CD4-positive, CD25-positive, alpha-beta regulatory T cell (primary cell): ENCODE results near the gene CENPT. TPM values are rescaled to one million over a fixed set of nuclear protein-coding genes. Genes with fewer than 3 reads are reported as not detected.
A peak's percentile ranks its signal among the peaks of the same experiment; 100 is the strongest.

Experiments
- ATAC-seq, 2 donors: fragments of 150-1000 bp; cut with Tn5 transposase; one replicate each; pipeline ENCODE4 v1.10.0; 2021; ENCODE audit warnings: low read depth in 2 of 2, moderate number of reproducible peaks in 2 of 2, moderate library complexity in 1 of 2
- DNase-seq, 3 donors: peaks; one replicate each; pipeline versions ENCODE4 v3.0.0 to v3.0.0-alpha.2; 2012 to 2022; ENCODE audit warnings: mixed read lengths in 1 of 3
- H3K27ac ChIP-seq: one replicate; pipeline ENCODE4 v1.7.0; 2013; ENCODE audit warnings: mild to moderate bottlenecking, low read length; ENCODE audit not compliant: insufficient read depth, poor library complexity, severe bottlenecking
- H3K27me3 ChIP-seq: one replicate; pipeline ENCODE4 v1.7.0; 2013; ENCODE audit warnings: low read length; ENCODE audit not compliant: control insufficient read depth, insufficient read depth
- H3K36me3 ChIP-seq: one replicate; pipeline ENCODE4 v1.7.0; 2013; ENCODE audit warnings: mild to moderate bottlenecking, low read length, moderate library complexity; ENCODE audit not compliant: control insufficient read depth, insufficient read depth
- H3K4me1 ChIP-seq: 2 replicates; pipeline ENCODE4 v1.7.0; 2013; ENCODE audit warnings: mild to moderate bottlenecking, low read length; ENCODE audit not compliant: insufficient read depth, control insufficient read depth, poor library complexity, severe bottlenecking
- H3K4me3 ChIP-seq: one replicate; pipeline ENCODE4 v1.7.0; 2013; ENCODE audit warnings: low read depth, mild to moderate bottlenecking, low read length, moderate library complexity
- H3K9me3 ChIP-seq, 2 experiments: 1 replicate in 1 of 2; 2 replicates in 1 of 2; pipeline ENCODE4 v1.7.0; 2013; ENCODE audit warnings: low read length in 2 of 2, mild to moderate bottlenecking in 1 of 2, moderate library complexity in 1 of 2; ENCODE audit not compliant: control insufficient read depth in 2 of 2
- H3K27ac Mint-ChIP-seq, 3 donors: one replicate each; pipeline ENCODE4 v1.8.0; 2020 to 2022; ENCODE audit warnings: mild to moderate bottlenecking in 3 of 3, mixed read lengths in 3 of 3, moderate library complexity in 2 of 3
- H3K27me3 Mint-ChIP-seq: one replicate; pipeline ENCODE4 v1.8.0; 2022; ENCODE audit warnings: mild to moderate bottlenecking, mixed read lengths
- H3K36me3 Mint-ChIP-seq: one replicate; pipeline ENCODE4 v1.8.0; 2020; ENCODE audit warnings: mixed read lengths
- H3K4me1 Mint-ChIP-seq, 4 donors: one replicate each; pipeline ENCODE4 v1.8.0; 2020 to 2022; ENCODE audit warnings: mixed read lengths in 4 of 4, mild to moderate bottlenecking in 1 of 4
- H3K4me3 Mint-ChIP-seq, 4 donors: one replicate each; pipeline ENCODE4 v1.8.0; 2020 to 2022; ENCODE audit warnings: mild to moderate bottlenecking in 4 of 4, mixed read lengths in 4 of 4, moderate library complexity in 3 of 4
- H3K9me3 Mint-ChIP-seq, 7 donors: one replicate each; pipeline ENCODE4 v1.8.0; 2020 to 2022; ENCODE audit warnings: mixed read lengths in 7 of 7, mild to moderate bottlenecking in 3 of 7, moderate library complexity in 2 of 7
- polyA plus RNA-seq, 4 donors: library from polyadenylated mRNA; unstranded; fragments of 300-500 nt; fragmentation: Illumina TruSeq; gene quantifications; one replicate each; pipeline ENCODE4 v1.2.3, GENCODE V29; 2021
- total RNA-seq: library from RNA; stranded (reverse); gene quantifications from one replicate; pipeline ENCODE4 v1.2.3, GENCODE V29; 2022

The CENPT gene
- total and polyA plus RNA-seq, 5 donors from 2014 or later: 13.5 to 79.9 (median 15.2) TPM

GRCh38 chr16:67803894-67804293 lies 43.6 kb downstream of the CENPT start:
- Histone ChIP-seq H3K27ac (peak overlapping the region; percentile 5), H3K36me3 (peaks cover 10% of the 10 kb centered on the region), H3K4me1 (peaks cover 59% of the 10 kb centered on the region), H3K27me3 (no peaks in the 10 kb centered on the region), H3K4me3 (no peak overlapping the region), H3K9me3 (no peaks in the 10 kb centered on the region)
- H3K9me3 Mint-ChIP-seq: no peaks in the 10 kb centered on the region
- H3K27me3 Mint-ChIP-seq: no peaks in the 10 kb centered on the region
- ATAC-seq (no peak), DNase-seq (no peak)
- peak overlapping the region in 2 of 3 donors; percentile 23 to 62 for H3K27ac Mint-ChIP-seq
- peaks cover 24% of the 10 kb centered on the region for H3K36me3 Mint-ChIP-seq
- H3K4me1 Mint-ChIP-seq: peaks cover 13 to 69% (median 44%) of the 10 kb centered on the region in 4 donors
- peak overlapping the region in 2 of 4 donors; percentile 16 to 99 for H3K4me3 Mint-ChIP-seq

GRCh38 chr16:67801883-67802282 lies 45.6 kb downstream of the CENPT start:
- H3K9me3 Mint-ChIP-seq: no peaks in the 10 kb centered on the region
- ATAC-seq: no peak
- peaks cover 54% of the 10 kb centered on the region for H3K4me1 ChIP-seq
- H3K4me3 ChIP-seq: peak overlapping the region; percentile 51
- peak overlapping the region; percentile 56 to 89 (median 77) for H3K4me3 Mint-ChIP-seq
- no peak overlapping the region for H3K27ac ChIP-seq
- H3K4me1 Mint-ChIP-seq: peaks cover 13 to 77% (median 55%) of the 10 kb centered on the region in 4 donors
- H3K9me3 ChIP-seq: no peaks in the 10 kb centered on the region
- H3K27me3 ChIP-seq: no peaks in the 10 kb centered on the region
- peaks cover 37% of the 10 kb centered on the region for H3K36me3 Mint-ChIP-seq
- DNase-seq: peak in 2 of 3 donors; percentile 35 to 71
- H3K27ac Mint-ChIP-seq: peak overlapping the region in 2 of 3 donors; percentile 71 to 81
- no peaks in the 10 kb centered on the region for H3K27me3 Mint-ChIP-seq
- H3K36me3 ChIP-seq: peaks cover 10% of the 10 kb centered on the region

GRCh38 chr16:67801241-67801640 lies 46.3 kb downstream of the CENPT start:
- peaks cover 42% of the 10 kb centered on the region for H3K36me3 Mint-ChIP-seq
- no peaks in the 10 kb centered on the region for H3K9me3 Mint-ChIP-seq
- no peak for ATAC-seq
- no peaks in the 10 kb centered on the region for H3K27me3 ChIP-seq
- H3K36me3 ChIP-seq: peaks cover 16% of the 10 kb centered on the region
- no peak for DNase-seq
- H3K9me3 ChIP-seq: no peaks in the 10 kb centered on the region
- peak overlapping the region; percentile 51 for H3K4me3 ChIP-seq
- H3K4me1 ChIP-seq: peaks cover 53% of the 10 kb centered on the region
- no peaks in the 10 kb centered on the region for H3K27me3 Mint-ChIP-seq
- peak overlapping the region in 2 of 3 donors; percentile 71 to 81 for H3K27ac Mint-ChIP-seq
- peaks cover 13 to 79% (median 61%) of the 10 kb centered on the region in 4 donors for H3K4me1 Mint-ChIP-seq
- peak overlapping the region in 3 of 4 donors; percentile 56 to 89 (median 75) for H3K4me3 Mint-ChIP-seq
- peak overlapping the region; percentile 28 for H3K27ac ChIP-seq

- H3K4me3 Mint-ChIP-seq: peak overlapping the region in 2 of 4 donors; percentile 32 to 89
- peaks cover 42% of the 10 kb centered on the region for H3K36me3 Mint-ChIP-seq
- H3K36me3 ChIP-seq: peaks cover 19% of the 10 kb centered on the region
These were observed 47.1 kb downstream of the CENPT start for GRCh38 chr16:67800338-67800926.

GRCh38 chr16:67796099-67796718 lies 51.3 kb downstream of the CENPT start:
- H3K27me3 Mint-ChIP-seq: no peaks in the 10 kb centered on the region
- Histone ChIP-seq H3K36me3 (peaks cover 12% of the 10 kb centered on the region), H3K27ac (no peak overlapping the region), H3K27me3 (no peaks in the 10 kb centered on the region), H3K4me1 (peaks cover 9% of the 10 kb centered on the region), H3K4me3 (no peak overlapping the region), H3K9me3 (no peaks in the 10 kb centered on the region)
- ATAC-seq: no peak
- H3K9me3 Mint-ChIP-seq: no peaks in the 10 kb centered on the region
- peak overlapping the region in 1 of 3 donors; percentile 36 for H3K27ac Mint-ChIP-seq
- DNase-seq: no peak
- peaks cover 35% of the 10 kb centered on the region for H3K36me3 Mint-ChIP-seq
- peaks cover 7 to 42% (median 31%) of the 10 kb centered on the region in 4 donors for H3K4me1 Mint-ChIP-seq
- no peak overlapping the region for H3K4me3 Mint-ChIP-seq

More at GRCh38 chr16:67800338-67800926, 47.1 kb downstream of the CENPT start:
- Histone ChIP-seq H3K27me3 (no peaks in the 10 kb centered on the region), H3K4me1 (peaks cover 45% of the 10 kb centered on the region), H3K27ac (peak overlapping the region; percentile 28), H3K9me3 (no peaks in the 10 kb centered on the region), H3K4me3 (no peak overlapping the region)
- no peak for DNase-seq
- Mint-ChIP-seq H3K27me3 (no peaks in the 10 kb centered on the region), H3K27ac (peak overlapping the region in 2 of 3 donors; percentile 69 to 81), H3K9me3 (no peaks in the 10 kb centered on the region), H3K4me1 (peaks cover 13 to 75% (median 62%) of the 10 kb centered on the region in 4 donors)
- ATAC-seq: no peak

GRCh38 chr16:67790071-67790470 lies 57.4 kb downstream of the CENPT start:
- Histone ChIP-seq H3K36me3 (no peaks in the 10 kb centered on the region), H3K4me3 (no peak overlapping the region), H3K27ac (no peak overlapping the region), H3K4me1 (no peaks in the 10 kb centered on the region), H3K27me3 (no peaks in the 10 kb centered on the region), H3K9me3 (no peaks in the 10 kb centered on the region)
- H3K36me3 Mint-ChIP-seq: peaks cover 4% of the 10 kb centered on the region
- H3K27me3 Mint-ChIP-seq: no peaks in the 10 kb centered on the region
- H3K4me1 Mint-ChIP-seq: peaks cover 7 to 18% (median 13%) of the 10 kb centered on the region in 4 donors
- H3K4me3 Mint-ChIP-seq: no peak overlapping the region
- no peak for ATAC-seq
- no peak for DNase-seq
- H3K9me3 Mint-ChIP-seq: no peaks in the 10 kb centered on the region
- H3K27ac Mint-ChIP-seq: peak overlapping the region in 2 of 3 donors; percentile 48 to 75

- Histone ChIP-seq H3K4me1 (peaks cover 5% of the 10 kb centered on the region), H3K4me3 (no peak overlapping the region), H3K9me3 (no peaks in the 10 kb centered on the region), H3K27me3 (no peaks in the 10 kb centered on the region), H3K36me3 (no peaks in the 10 kb centered on the region), H3K27ac (no peak overlapping the region)
- Mint-ChIP-seq H3K36me3 (peaks cover 4% of the 10 kb centered on the region), H3K27me3 (no peaks in the 10 kb centered on the region), H3K27ac (peak overlapping the region in 1 of 3 donors; percentile 25), H3K4me3 (peak overlapping the region in 1 of 4 donors; percentile 85), H3K4me1 (peaks cover 12 to 25% (median 17%) of the 10 kb centered on the region in 4 donors), H3K9me3 (no peaks in the 10 kb centered on the region)
- no peak for ATAC-seq
- no peak for DNase-seq
These were observed 61.0 kb downstream of the CENPT start for GRCh38 chr16:67786491-67786890.
